Measurements from ENCODE around the gene IER5L. TPM values are rescaled to one million over a fixed set of nuclear protein-coding genes. Genes with fewer than 3 reads are reported as not detected.
"Not testable (repeated sequence)": the region's sequence is repeated elsewhere in the genome, so short reads cannot be mapped to it uniquely, and the experiment has no call there.

IER5L gene
- total and polyA plus RNA-seq, 2 experiments from 2014 or later, result 4.3 to 81.7 TPM

DNA sequence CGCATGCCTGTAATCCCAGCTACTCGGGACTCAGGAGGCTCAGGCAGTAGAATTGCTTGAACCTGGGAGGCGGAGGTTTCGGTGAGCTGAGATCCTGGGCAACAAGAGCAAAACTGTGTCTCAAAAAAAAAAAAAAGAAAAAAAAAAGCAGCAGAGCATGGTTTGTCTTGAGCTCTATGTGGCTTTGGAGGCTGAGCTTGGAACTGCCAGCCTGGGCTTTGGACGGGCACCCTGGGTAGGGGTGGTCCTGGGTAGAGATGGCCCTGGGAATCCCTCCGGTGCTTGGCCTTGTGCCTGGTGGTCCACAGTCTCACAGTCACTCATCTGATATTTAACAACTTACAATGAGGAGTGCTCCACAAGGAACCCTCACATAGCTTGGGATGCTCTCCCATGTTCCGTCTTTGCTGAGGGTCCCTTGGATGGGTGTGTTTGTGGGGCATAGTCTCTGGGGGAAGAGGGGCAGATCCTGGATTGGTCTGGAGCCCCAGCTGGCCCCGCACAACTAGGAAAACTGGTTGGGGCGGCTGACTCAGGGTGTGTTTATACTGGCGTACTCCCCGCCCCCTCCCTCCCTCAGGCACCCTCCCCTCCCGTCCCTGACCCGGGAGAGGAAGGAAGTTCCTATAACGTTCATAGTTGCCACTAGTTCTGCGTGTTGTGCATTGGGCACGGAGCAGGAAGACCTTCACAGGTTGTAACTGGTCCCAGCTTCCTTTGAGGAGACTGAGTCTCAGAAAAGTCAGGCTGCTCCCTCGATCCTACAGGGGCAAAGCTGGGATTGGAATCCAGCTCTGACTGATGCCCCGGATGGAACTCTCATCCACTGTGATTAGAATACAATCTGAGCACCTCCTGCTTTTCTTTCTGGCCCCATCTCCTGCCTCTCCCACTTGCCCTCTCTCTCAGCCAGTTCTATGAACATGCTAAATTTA, 11.2 kb downstream of the IER5L start:
- Histone ChIP-seq H4K20me1 (ENCODE audit: insufficient read depth) (no peaks in the 10 kb centered on the region), H3K4me2 (ENCODE audit: unreplicated experiment) (peak overlapping the region; percentile 77), H3K36me3 (ENCODE audit: low read depth) (no peaks in the 10 kb centered on the region), H2AFZ (peak overlapping the region; percentile 61), H3F3A (ENCODE audit: insufficient read depth) (peaks cover 24% of the 10 kb centered on the region), H3K27me3 (replicated peaks; ENCODE audit: insufficient read depth) (no peaks in the 10 kb centered on the region), H3K4me1 (ENCODE audit: insufficient read depth) (peaks cover 41% of the 10 kb centered on the region), H3K4me3 (peak overlapping the region; percentile 33), H3K9me3 (ENCODE audit: low read depth) (no peaks in the 10 kb centered on the region), H3K27ac (peak overlapping the region; percentile 91), H3K9me2 (ENCODE audit: insufficient read depth) (no peaks in the 10 kb centered on the region), H3K79me2 (ENCODE audit: insufficient read depth) (no peaks in the 10 kb centered on the region), H3K9ac (peak overlapping the region; percentile 67)
- TF ChIP-seq EZH2 (IDR thresholded peaks at IDR 0.05; ENCODE audit: insufficient read depth, poor library complexity, severe bottlenecking), result no peak
- TF ChIP-seq EZH2phosphoT487 (IDR thresholded peaks at IDR 0.05; ENCODE audit: insufficient read depth, low read depth), result no peak
- in situ Hi-C loops (cut with MboI), result no loop called here
- WGBS, 2 experiments (ENCODE audit: low coverage in 1 of 2, low lambda C conversion rate in 2 of 2, missing lambda C conversion rate in 2 of 2), result 7 to 12% methylated on average over 14 to 18 of the region's 18 CpGs
- peak; percentile 92 for DNase-seq

DNA sequence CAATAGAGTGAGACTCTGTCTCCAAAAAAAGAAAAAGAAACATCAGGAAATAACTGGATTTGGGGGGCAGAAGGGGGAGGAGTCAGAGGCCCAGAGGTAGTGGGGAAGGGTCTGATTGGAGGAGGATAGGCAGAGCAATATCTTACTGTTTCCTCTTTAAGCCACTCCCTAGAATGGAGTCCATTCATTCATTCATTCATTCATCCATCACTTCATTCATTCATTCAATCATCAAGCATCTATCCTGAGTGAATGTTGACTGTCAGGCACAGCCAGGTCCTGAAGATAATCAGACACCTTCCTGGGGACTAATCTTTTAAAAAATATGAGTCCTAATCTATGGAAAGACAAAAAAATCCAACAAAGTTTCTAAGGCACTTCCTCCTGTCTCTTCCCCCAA, 12.9 kb downstream of the IER5L start:
- no peaks in the 10 kb centered on the region for H3K9me2 ChIP-seq (ENCODE audit: insufficient read depth)
- no peaks in the 10 kb centered on the region for H3K36me3 ChIP-seq (ENCODE audit: low read depth)
- H3K9me3 ChIP-seq (ENCODE audit: low read depth), result no peaks in the 10 kb centered on the region
- no peak overlapping the region for H3K4me2 ChIP-seq (ENCODE audit: unreplicated experiment)
- no peak overlapping the region for H3K9ac ChIP-seq
- no peak for DNase-seq
- H4K20me1 ChIP-seq (ENCODE audit: insufficient read depth), result no peaks in the 10 kb centered on the region
- H2AFZ ChIP-seq, result no peak overlapping the region
- H3K27me3 ChIP-seq (replicated peaks; ENCODE audit: insufficient read depth), result no peaks in the 10 kb centered on the region
- no peak for TF ChIP-seq EZH2phosphoT487 (IDR thresholded peaks at IDR 0.05; ENCODE audit: insufficient read depth, low read depth)
- no peak for TF ChIP-seq EZH2 (IDR thresholded peaks at IDR 0.05; ENCODE audit: insufficient read depth, poor library complexity, severe bottlenecking)
- in situ Hi-C loops (cut with MboI), result no loop called here
- peaks cover 19% of the 10 kb centered on the region for H3F3A ChIP-seq (ENCODE audit: insufficient read depth)
- H3K4me3 ChIP-seq, result no peak overlapping the region
- no peak overlapping the region for H3K27ac ChIP-seq
- H3K79me2 ChIP-seq (ENCODE audit: insufficient read depth), result no peaks in the 10 kb centered on the region
- peaks cover 38% of the 10 kb centered on the region for H3K4me1 ChIP-seq (ENCODE audit: insufficient read depth)

GRCh38 chr9:129164246-129164930, 13.7 kb downstream of the IER5L start:
- H3K27ac ChIP-seq, result peak overlapping the region; percentile 33
- no peak overlapping the region for H2AFZ ChIP-seq
- no peaks in the 10 kb centered on the region for H3K79me2 ChIP-seq (ENCODE audit: insufficient read depth)
- in situ Hi-C loops (cut with MboI), result no loop called here
- peak; percentile 76 for DNase-seq
- H3K4me1 ChIP-seq (ENCODE audit: insufficient read depth), result peaks cover 33% of the 10 kb centered on the region
- TF ChIP-seq EZH2 (IDR thresholded peaks at IDR 0.05; ENCODE audit: insufficient read depth, poor library complexity, severe bottlenecking), result no peak
- no peak for TF ChIP-seq EZH2phosphoT487 (IDR thresholded peaks at IDR 0.05; ENCODE audit: insufficient read depth, low read depth)
- H3K4me3 ChIP-seq, result no peak overlapping the region
- no peaks in the 10 kb centered on the region for H3K27me3 ChIP-seq (replicated peaks; ENCODE audit: insufficient read depth)
- 44 to 48% methylated on average over 9 of the region's 9 CpGs for WGBS, 2 experiments (ENCODE audit: low coverage in 1 of 2, low lambda C conversion rate in 2 of 2, missing lambda C conversion rate in 2 of 2)
- no peak overlapping the region for H3K9ac ChIP-seq
- no peaks in the 10 kb centered on the region for H4K20me1 ChIP-seq (ENCODE audit: insufficient read depth)
- H3K9me2 ChIP-seq (ENCODE audit: insufficient read depth), result no peaks in the 10 kb centered on the region
- H3K36me3 ChIP-seq (ENCODE audit: low read depth), result no peaks in the 10 kb centered on the region
- H3K4me2 ChIP-seq (ENCODE audit: unreplicated experiment), result no peak overlapping the region
- peaks cover 15% of the 10 kb centered on the region; the same call in 1 of the 2 replicates for H3F3A ChIP-seq (ENCODE audit: insufficient read depth)
- no peaks in the 10 kb centered on the region for H3K9me3 ChIP-seq (ENCODE audit: low read depth)

DNA sequence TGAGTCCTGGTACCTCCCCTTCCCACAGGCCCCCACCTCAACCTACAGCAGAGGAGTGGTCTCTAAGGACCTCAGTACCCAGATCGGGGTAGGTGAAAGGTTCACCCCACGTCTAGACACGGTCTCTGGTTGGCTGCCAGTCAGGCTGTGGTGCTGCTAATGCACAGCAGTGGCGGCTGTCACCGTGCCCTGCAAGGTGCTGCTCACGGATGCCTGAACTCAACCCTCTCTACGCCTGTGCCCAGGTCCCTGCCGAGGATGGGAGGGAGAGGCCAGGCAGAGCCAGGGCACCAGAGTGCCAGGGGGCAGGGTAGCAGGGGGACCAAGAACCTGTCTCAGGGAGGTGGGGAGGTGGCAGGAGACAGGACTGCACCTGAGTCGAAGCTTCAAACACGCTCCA, 14.3 kb downstream of the IER5L start:
- Histone ChIP-seq H3K9me2 (ENCODE audit: insufficient read depth) (no peaks in the 10 kb centered on the region), H3K4me2 (ENCODE audit: unreplicated experiment) (no peak overlapping the region), H3K9ac (no peak overlapping the region), H2AFZ (no peak overlapping the region), H3K27ac (peak overlapping the region; percentile 33), H3F3A (ENCODE audit: insufficient read depth) (peaks cover 11% of the 10 kb centered on the region; the same call in 1 of the 2 replicates), H3K36me3 (ENCODE audit: low read depth) (no peaks in the 10 kb centered on the region), H3K4me3 (no peak overlapping the region), H4K20me1 (ENCODE audit: insufficient read depth) (no peaks in the 10 kb centered on the region), H3K4me1 (ENCODE audit: insufficient read depth) (peaks cover 33% of the 10 kb centered on the region), H3K79me2 (ENCODE audit: insufficient read depth) (no peaks in the 10 kb centered on the region), H3K9me3 (ENCODE audit: low read depth) (no peaks in the 10 kb centered on the region), H3K27me3 (replicated peaks; ENCODE audit: insufficient read depth) (no peaks in the 10 kb centered on the region)
- in situ Hi-C loops (cut with MboI), result no loop called here
- no peak for TF ChIP-seq EZH2 (IDR thresholded peaks at IDR 0.05; ENCODE audit: insufficient read depth, poor library complexity, severe bottlenecking)
- TF ChIP-seq EZH2phosphoT487 (IDR thresholded peaks at IDR 0.05; ENCODE audit: insufficient read depth, low read depth), result no peak
- no peak for DNase-seq
- 66 to 75% methylated on average over 10 of the region's 10 CpGs for WGBS, 2 experiments (ENCODE audit: low coverage in 1 of 2, low lambda C conversion rate in 2 of 2, missing lambda C conversion rate in 2 of 2)

DNA sequence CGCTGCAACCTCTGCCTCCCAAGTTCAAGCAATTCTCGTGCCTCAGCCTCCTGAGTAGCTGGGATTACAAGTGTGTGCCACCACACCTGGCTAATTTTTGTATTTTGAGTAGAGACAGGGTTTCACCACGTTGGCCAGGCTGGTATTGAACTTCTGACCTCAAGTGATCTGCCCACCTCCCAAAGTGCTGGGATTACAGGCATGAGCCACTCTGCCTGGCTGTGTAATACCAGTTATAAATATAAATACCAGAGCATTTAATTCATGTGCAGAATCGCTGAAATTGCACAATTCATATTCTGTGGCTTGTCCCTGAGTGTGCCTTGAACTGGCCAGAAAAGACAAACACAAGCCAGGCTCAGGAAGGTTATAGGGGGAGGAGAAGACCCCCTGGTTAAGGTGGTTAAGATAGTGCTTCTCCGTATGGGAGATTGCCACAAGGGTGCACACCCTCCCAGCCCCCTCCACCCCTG, 14.8 kb downstream of the IER5L start:
- H3K79me2 ChIP-seq (ENCODE audit: insufficient read depth); in situ Hi-C loops (cut with MboI); H3K4me3 ChIP-seq; H2AFZ ChIP-seq; H3K9me2 ChIP-seq (ENCODE audit: insufficient read depth); H3K27me3 ChIP-seq (replicated peaks; ENCODE audit: insufficient read depth); H4K20me1 ChIP-seq (ENCODE audit: insufficient read depth); H3K36me3 ChIP-seq (ENCODE audit: low read depth); H3K4me2 ChIP-seq (ENCODE audit: unreplicated experiment); H3K9me3 ChIP-seq (ENCODE audit: low read depth); H3F3A ChIP-seq (ENCODE audit: insufficient read depth); H3K9ac ChIP-seq: not testable (repeated sequence)
- peak; percentile 69 for DNase-seq
- 52 to 53% methylated on average over 5 of the region's 5 CpGs for WGBS, 2 experiments (ENCODE audit: low coverage in 1 of 2, low lambda C conversion rate in 2 of 2, missing lambda C conversion rate in 2 of 2)
- Histone ChIP-seq H3K27ac (peak overlapping the region; percentile 45; the same call in 1 of the 2 replicates), H3K4me1 (ENCODE audit: insufficient read depth) (peaks cover 28% of the 10 kb centered on the region)

All from GM23248 (cell line).